HG02763 (cell line): Measurements from ENCODE around the gene TENT5C.

Source experiments
- ATAC-seq: cut with Tn5 transposase; IDR thresholded peaks from one replicate; pipeline ENCODE4 v1.9.1; 2021; ENCODE audit warnings: mild to moderate bottlenecking, moderate library complexity; ENCODE audit not compliant: unreplicated experiment

Gene TENT5C

DNA sequence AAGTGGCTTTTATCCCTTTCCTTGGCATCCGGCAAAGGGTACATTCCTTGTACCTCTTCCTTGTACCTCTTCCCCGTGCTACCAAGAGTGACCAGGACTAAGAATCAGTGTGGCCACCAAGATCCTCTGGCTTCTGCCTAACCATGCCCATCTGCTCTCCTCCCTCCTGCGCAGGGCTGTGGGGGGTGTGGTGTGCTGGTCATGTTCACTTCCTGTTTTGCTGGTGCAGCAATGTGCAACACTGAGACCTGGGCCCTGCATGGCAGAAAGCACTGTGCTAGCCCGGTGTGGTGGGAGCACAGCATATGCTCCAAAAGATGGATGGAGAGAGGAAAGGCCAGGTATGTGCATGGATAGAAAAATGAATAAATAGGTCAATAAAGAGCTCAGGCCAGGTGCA is 33.3 kb upstream of the TENT5C start:
- ATAC-seq: no peak

DNA sequence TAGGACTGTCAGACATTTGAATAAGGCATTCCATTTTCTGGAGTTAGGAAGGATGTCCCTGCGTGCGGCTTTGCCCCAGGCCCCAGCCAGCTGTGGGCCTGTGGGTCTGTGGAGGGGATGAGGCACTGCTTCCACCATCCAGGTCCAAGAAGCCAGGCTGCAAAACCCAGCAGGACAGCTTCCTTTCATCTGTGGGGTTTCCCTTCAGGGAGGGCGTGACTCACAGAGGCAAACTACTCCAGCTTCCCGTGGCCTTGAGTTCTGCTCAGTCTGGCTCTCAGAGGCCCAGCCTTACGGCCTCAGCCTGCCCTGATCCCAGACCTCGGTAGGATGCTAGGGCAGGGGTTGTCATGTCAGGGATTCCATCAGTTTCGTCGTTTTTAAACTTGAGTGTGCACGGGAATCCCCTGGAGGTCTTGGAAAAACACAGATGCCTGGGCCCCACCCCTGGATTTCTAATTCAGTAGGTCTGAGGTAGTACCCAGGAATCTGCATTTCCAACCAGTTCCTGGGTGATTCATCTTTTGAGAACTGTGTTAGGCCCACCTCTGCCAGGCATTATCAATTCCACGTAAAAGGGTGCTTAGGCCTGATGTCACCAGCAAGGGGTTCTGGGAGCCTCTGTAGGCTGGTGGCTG is 32.3 kb upstream of the TENT5C start:
- ATAC-seq: no peak

DNA sequence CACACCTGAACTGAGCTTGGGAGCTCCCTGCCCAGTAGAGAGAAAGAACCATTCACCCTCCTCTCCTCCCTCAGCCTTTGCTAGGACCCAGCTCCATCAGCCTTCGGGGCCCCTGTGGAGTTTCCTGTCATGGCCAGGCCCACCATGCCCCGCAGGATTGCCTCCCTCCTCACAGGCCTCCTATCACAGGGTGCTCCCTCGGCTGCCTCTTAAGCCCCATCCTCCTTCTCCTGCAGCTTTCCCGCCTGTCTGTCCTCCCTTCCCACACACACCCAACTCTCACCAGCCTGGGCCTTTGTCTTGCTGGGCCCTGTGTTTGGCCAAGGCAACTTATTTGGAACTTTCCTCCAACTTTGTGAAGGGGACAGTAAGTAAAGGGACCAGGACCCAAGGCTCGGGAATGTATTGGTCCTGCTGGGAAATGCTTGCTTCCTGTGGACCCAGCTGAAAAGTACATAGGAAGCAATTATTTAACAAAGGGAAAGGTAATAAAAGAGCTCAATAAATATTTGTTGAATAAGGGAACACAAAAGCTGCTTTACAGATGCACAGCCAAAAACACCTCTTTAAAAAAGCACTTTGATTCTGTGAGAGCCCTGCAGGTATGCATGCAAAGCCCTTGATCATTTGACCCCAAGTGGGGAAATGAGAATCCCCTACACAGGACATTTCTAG is 31.6 kb upstream of the TENT5C start:
- no peak for ATAC-seq

DNA sequence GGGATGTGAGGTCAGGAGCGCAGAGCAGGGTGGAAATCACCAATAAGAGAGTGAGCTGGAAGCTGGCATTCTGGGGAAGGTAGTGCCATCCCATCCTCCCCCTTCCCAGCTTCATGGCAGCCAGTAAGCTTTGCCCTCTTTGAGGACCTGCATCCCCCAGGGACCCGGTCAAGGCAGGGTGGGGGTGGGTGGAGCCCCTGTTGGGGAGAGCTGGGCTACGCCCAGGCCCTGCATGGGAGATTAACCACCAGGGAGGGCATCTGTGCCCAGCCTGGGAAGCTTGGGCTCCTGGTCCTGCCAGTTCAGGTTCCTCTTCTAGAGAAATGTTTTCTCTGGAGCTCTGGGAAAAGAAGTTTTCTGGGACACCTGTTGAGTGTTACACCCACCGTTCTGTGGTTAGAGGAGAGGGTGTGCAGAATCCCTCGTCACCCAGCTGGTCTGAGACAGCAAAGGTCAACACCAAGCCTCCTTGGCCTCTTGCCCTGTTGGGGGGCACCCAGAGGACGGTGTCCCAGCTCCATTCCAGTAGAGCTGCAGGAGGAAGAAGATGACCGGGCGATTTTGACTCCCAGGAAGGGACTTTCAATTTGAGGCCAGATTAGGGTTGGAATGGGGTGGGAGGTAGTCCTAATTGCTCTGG is 30.1 kb upstream of the TENT5C start:
- no peak for ATAC-seq

GRCh38 chr1:117576236-117576635 is 29.6 kb upstream of the TENT5C start:
- no peak for ATAC-seq

DNA sequence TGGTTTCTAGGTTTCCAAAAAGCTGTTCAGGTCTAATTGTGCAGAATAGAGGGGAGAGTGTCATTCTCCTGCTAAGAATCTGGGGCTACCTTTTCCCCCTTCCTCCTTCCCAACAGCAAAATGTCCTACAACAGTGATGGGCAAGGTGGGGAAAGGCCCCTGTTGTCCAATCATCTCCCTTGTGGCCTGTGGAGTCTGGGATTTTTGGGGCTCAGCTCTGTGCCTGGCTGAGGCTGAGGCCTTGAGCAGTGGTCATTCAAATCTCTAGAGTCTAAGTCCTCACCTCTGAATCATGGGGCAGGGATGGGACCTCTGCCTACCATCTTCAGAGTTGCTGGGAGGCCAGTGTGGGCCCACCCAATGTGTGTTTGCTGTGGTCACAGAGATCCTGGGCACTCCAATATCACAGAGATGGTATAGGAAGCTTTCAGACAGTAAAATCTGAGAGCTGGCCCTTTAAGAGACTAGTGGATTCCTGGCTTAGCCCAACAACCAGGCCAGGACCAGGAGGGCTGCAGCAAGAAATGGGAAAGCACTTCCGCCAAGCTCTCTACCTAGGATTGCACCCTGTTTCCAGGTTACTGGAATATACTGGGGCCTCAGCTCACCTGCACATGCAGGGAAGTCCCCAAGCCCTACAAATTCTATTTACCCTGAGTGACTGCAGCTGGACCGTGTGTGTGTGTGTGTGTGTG is 28.5 kb upstream of the TENT5C start:
- ATAC-seq: no peak

DNA sequence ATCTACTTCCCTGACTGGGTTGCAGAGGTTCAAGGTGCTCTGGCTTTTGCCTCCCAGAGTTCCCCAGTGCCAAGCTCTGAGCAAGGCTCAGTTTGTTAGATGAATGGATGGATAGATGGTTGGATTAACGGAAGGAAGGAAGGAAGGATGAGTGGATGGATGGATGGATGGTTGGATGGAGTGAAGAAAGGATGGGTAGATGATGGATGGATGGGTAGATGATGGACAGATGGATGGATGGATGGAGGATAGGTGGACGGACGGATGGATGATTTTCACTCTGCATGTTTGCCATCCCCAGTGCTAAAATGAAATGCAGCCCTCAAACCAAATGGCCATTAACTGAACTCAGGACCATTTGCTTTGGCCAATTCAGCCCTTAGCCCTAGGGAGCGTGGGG is 27.4 kb upstream of the TENT5C start:
- no peak for ATAC-seq

DNA sequence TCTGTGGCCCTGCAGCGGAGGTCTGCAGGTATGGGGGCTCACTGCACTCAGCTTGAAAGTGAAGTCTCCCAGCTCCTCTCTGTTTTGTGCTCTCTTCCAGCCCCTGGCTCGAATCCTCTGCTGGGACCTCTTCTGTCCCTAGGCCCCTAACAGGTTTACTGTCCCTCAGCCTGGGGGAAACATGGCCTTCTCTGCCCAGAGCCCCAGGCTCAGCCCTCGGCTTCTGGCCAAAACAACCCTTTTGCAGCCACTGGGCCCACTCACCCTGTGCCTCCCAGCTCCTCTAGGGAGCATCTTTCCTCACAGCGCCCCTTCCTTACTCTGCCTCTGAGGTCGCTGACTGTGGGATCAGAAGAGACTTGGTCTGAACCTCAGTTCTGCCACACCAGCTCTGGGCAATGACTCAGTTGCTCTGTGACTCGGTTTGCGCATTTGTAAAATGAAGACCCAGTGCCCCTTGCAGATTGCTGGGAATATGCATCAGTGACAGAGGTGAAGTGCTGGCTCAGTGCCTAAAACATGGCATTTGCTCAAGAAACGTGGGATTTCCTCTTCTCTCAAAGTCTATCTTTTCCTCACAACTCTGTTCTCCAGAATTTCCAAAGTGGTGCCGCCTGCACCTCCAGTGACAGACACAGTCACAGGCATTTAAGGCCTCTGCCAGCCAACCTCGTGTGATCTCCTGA is 26.5 kb upstream of the TENT5C start:
- ATAC-seq: no peak

GRCh38 chr1:117580436-117580835 is 25.4 kb upstream of the TENT5C start:
- ATAC-seq: no peak

DNA sequence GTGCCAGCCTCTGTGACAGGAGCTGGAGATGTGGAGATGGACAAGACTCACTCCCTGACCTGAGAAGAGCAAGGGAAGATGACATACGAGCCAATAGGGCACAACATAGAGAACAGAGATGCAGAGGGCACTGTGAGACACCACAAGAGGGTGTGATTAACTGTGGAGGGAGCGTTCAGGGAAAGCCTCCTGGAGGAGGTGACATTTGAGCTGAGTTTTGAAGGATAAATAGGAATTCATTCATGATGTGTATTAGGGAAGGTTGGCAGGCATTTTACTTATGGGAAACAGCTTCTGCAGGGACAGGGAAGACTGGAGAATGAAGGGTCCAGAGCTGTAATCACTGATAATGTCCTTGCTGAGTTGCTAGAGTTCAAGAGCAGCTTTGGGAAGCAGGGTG is 25.0 kb upstream of the TENT5C start:
- ATAC-seq: no peak

GRCh38 chr1:117581391-117581943 is 24.4 kb upstream of the TENT5C start:
- no peak for ATAC-seq

- no peak for ATAC-seq
Observed at GRCh38 chr1:117582451-117582850, 23.4 kb upstream of the TENT5C start.

DNA sequence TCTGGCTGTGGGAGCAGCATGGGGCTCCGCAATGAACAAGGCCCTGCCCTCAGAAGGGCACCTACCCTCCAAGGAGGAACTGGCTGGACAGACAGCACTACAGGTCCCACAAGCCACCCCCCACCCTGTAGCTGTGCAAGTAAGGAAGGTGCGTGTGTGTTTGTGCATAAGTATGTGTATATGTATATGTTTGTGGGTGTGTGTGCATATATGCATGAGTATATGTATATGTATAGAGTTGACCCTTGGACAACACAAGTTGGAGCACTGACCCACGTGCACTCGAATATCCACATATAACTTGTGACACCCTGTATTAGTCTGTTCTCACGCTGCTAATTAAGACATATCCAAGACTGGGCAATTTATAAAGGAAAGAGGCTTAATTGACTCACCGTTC is 22.6 kb upstream of the TENT5C start:
- ATAC-seq: no peak

DNA sequence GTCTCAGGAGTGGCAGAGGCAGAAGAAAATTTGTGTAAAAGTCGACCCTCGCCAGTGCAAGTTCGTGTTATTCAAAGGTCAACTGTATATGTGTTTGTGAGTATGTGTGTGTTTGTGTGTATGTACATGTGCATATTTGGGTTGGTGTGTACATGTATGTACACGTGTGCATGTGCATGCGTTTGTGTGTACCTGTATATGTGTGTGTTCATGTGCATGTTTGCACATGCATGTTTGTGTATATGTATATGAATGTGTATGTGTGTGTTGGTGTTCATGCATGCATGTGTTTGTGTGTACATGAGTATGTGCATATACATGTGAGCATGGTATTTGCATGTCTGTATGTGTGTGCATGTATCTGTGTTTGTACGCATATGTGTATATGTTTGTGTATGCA is 21.7 kb upstream of the TENT5C start:
- ATAC-seq: no peak

DNA sequence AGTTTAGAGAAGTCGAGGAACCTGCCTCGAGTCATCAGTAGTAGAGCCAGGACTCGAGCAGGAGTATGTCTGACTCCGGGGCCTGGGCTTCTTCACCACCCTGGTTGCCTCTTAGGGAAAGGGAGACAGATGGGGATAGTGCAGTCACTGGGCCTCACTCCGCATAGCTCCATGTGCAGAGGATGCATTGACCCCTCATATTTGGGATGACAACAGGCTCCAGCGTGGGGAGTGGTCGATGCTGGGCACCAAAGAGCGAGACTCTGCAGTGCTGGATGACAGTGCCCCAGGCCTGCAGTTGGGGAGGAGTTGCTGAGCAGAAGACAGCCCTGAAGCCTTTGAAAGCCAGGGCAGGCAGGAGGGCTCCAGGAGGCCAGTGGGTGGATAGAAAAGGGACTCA is 20.8 kb upstream of the TENT5C start:
- ATAC-seq: no peak

GRCh38 chr1:117586337-117586736 is 19.5 kb upstream of the TENT5C start:
- no peak for ATAC-seq

- ATAC-seq: no peak
Observed at GRCh38 chr1:117586747-117587498, 18.9 kb upstream of the TENT5C start.

- no peak for ATAC-seq
Observed at GRCh38 chr1:117587499-117588356, 18.1 kb upstream of the TENT5C start.

- no peak for ATAC-seq
Observed at GRCh38 chr1:117589544-117589943, 16.3 kb upstream of the TENT5C start.
